Lower leg skin (tissue), 3 donors: ENCODE results near the gene KRTAP1-5.

Experiments used
- CTCF ChIP-seq, 3 donors: fragments of 450-650 bp; IDR thresholded peaks; one replicate each; pipeline ENCODE4 v1.5.1; 2016; ENCODE audit warnings: antibody characterized with exemption in 3 of 3, mild to moderate bottlenecking in 3 of 3, moderate library complexity in 2 of 3
- POLR2A ChIP-seq, 2 donors: fragments of 450-650 bp; IDR thresholded peaks; one replicate each; pipeline ENCODE4 v1.6.1; 2016 to 2017; ENCODE audit warnings: antibody characterized with exemption in 2 of 2, mild to moderate bottlenecking in 1 of 2, moderate library complexity in 1 of 2

DNA sequence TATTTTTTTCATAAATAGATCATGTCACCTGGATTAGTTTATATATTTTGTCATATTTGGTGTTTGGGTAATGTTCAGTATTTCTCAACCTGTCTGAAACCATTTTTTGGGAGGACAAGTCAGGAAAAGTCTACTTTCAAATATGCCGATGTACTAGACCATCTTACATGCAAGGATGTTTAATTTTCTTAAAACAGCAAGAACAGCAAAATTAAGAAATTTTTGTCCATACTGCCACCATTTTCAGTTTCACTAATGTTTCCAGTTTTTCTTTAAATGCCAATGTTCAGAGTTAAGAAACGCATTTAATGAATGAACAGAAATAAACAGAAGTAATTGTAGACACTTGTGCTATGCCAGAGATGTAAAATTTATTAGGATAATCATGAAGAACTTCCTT is 33.9 kb downstream of the KRTAP1-5 start:
- TF ChIP-seq CTCF (IDR thresholded peaks at IDR 0.05): no peak
- TF ChIP-seq POLR2A (IDR thresholded peaks at IDR 0.05): no peak
